Left hindlimb (tissue), 1 donor: ENCODE results near the gene CHDH.

Source experiments
- DNase-seq: peaks from one replicate; pipeline ENCODE4 v3.0.0-alpha.2; 2018

Gene CHDH

GRCh38 chr3:53823956-53824657 is 22.1 kb downstream of the CHDH start:
- no peak for DNase-seq

GRCh38 chr3:53823026-53823955 is 22.9 kb downstream of the CHDH start:
- DNase-seq, result no peak

GRCh38 chr3:53822331-53822741 is 23.9 kb downstream of the CHDH start:
- DNase-seq, result no peak

GRCh38 chr3:53821631-53822121 is 24.5 kb downstream of the CHDH start:
- DNase-seq, result no peak

- peak; percentile 51 for DNase-seq
These were observed 25.3 kb downstream of the CHDH start for GRCh38 chr3:53820756-53821580.

- DNase-seq, result no peak
These were observed 26.1 kb downstream of the CHDH start for GRCh38 chr3:53820084-53820483.

- no peak for DNase-seq
These were observed 26.9 kb downstream of the CHDH start for GRCh38 chr3:53819163-53819868.

GRCh38 chr3:53818221-53819162 is 27.7 kb downstream of the CHDH start:
- DNase-seq, result no peak

GRCh38 chr3:53817809-53818208 is 28.4 kb downstream of the CHDH start:
- no peak for DNase-seq

- DNase-seq, result no peak
These were observed 29.0 kb downstream of the CHDH start for GRCh38 chr3:53817211-53817610.

- no peak for DNase-seq
These were observed 29.8 kb downstream of the CHDH start for GRCh38 chr3:53816425-53816824.

- DNase-seq, result no peak
These were observed 30.6 kb downstream of the CHDH start for GRCh38 chr3:53815651-53816050.

GRCh38 chr3:53815067-53815466 is 31.2 kb downstream of the CHDH start:
- no peak for DNase-seq

- no peak for DNase-seq
These were observed 32.3 kb downstream of the CHDH start for GRCh38 chr3:53813876-53814275.

- DNase-seq, result no peak
These were observed 33.0 kb downstream of the CHDH start for GRCh38 chr3:53813229-53813628.

GRCh38 chr3:53812434-53812833 is 33.8 kb downstream of the CHDH start:
- DNase-seq, result no peak

- DNase-seq, result no peak
These were observed 34.9 kb downstream of the CHDH start for GRCh38 chr3:53811143-53811927.

- no peak for DNase-seq
These were observed 36.3 kb downstream of the CHDH start for GRCh38 chr3:53809764-53810400.

- no peak for DNase-seq
These were observed 37.0 kb downstream of the CHDH start for GRCh38 chr3:53809267-53809666.

GRCh38 chr3:53808496-53808895 is 37.7 kb downstream of the CHDH start:
- no peak for DNase-seq
